Sigmoid colon (tissue), 4 donors: ENCODE measurements around the gene SLC35G6.

ENCODE experiments used
- POLR2AphosphoS5 ChIP-seq, 4 donors: sonication (generic); formaldehyde crosslinking; IDR thresholded peaks; one replicate each; pipeline ENCODE4 v1.6.1; 2017; ENCODE audit warnings: antibody characterized with exemption in 4 of 4
- TF ChIP-seq, protein P1 (sequence below), 4 experiments: fragments of 450-650 bp in 3 of 4; fragments of 200-600 bp in 1 of 4; IDR thresholded peaks; one replicate each; pipeline ENCODE4 v1.5.1; 2016 to 2019; ENCODE audit warnings: antibody characterized with exemption in 4 of 4, mild to moderate bottlenecking in 3 of 4, moderate library complexity in 2 of 4

DNA sequence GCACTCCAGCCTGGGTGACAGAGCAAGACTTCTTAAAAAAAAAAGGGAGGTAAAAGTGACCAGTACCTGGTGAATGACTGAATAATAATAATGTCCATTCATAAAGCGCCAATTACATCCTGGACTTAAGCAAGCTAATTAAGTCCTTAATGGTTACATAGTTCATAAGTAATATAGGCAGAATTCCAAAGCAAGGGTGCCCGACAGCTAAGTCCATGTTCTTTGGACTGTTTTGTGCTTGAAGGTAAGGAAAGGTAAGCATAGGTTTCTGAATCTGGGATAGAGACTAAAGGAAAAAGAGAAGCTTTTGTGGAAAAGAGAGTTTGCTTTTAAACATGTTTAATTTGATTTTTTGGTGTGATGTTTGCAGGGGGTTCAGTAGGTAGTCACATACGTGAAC is 12.7 kb downstream of the SLC35G6 start:
- no peak for TF ChIP-seq POLR2AphosphoS5 (IDR thresholded peaks at IDR 0.05)
- TF ChIP-seq, protein P1, sequence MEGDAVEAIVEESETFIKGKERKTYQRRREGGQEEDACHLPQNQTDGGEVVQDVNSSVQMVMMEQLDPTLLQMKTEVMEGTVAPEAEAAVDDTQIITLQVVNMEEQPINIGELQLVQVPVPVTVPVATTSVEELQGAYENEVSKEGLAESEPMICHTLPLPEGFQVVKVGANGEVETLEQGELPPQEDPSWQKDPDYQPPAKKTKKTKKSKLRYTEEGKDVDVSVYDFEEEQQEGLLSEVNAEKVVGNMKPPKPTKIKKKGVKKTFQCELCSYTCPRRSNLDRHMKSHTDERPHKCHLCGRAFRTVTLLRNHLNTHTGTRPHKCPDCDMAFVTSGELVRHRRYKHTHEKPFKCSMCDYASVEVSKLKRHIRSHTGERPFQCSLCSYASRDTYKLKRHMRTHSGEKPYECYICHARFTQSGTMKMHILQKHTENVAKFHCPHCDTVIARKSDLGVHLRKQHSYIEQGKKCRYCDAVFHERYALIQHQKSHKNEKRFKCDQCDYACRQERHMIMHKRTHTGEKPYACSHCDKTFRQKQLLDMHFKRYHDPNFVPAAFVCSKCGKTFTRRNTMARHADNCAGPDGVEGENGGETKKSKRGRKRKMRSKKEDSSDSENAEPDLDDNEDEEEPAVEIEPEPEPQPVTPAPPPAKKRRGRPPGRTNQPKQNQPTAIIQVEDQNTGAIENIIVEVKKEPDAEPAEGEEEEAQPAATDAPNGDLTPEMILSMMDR (IDR thresholded peaks at IDR 0.05): no peak
